ENCODE measurements around the gene RAB1B. TPM values are rescaled to one million over a fixed set of nuclear protein-coding genes. Genes with fewer than 3 reads are reported as not detected.
"Not testable (repeated sequence)": the region's sequence is repeated elsewhere in the genome, so short reads cannot be mapped to it uniquely, and the experiment has no call there.

Gene RAB1B
- total RNA-seq, 1 experiment from 2014 or later = 148 TPM

- Histone ChIP-seq H3K27me3 (ENCODE audit: insufficient read depth, low read length) (no peaks in the 10 kb centered on the region), H3K36me3 (ENCODE audit: control insufficient read depth in 1 of 2, insufficient read depth in 2 of 2, low read length in 2 of 2) (peaks cover 16 to 18% of the 10 kb centered on the region in 2 experiments; a peak in 3 of 4 replicates), H3K9ac (ENCODE audit: low read length) (no peak overlapping the region), H3K9me2 (ENCODE audit: insufficient read depth) (no peaks in the 10 kb centered on the region), H3K9me3 (ENCODE audit: control insufficient read depth in 1 of 2, insufficient read depth in 1 of 2, low read depth in 1 of 2, low read length in 2 of 2) (no peaks in the 10 kb centered on the region), H3K4me1 (ENCODE audit: control insufficient read depth in 1 of 2, insufficient read depth in 2 of 2, low read length in 2 of 2) (peaks cover 0 to 7% of the 10 kb centered on the region in 2 experiments; a peak in 2 of 4 replicates), H3K79me2 (ENCODE audit: insufficient read depth, low read length) (peaks cover 7% of the 10 kb centered on the region; the same call in 1 of the 2 replicates), H3K4me3 (replicated peaks in 1 of 2; ENCODE audit: low read depth in 1 of 2, low read length in 2 of 2) (no peak overlapping the region), H3K4me2 (ENCODE audit: low read length) (no peak overlapping the region), H3K27ac (ENCODE audit: low read depth, low read length) (no peak overlapping the region), H2AFZ (ENCODE audit: low read depth, low read length, poor library complexity, severe bottlenecking) (no peak overlapping the region), H4K20me1 (ENCODE audit: insufficient read depth) (no peaks in the 10 kb centered on the region)
- DNase-seq (ENCODE audit: low read depth, low spot score) (no peak), ATAC-seq (no peak)
- RAD21 ChIA-PET (ENCODE audit: low non-redundant PET in 1 of 2, low total read pairs in 2 of 2, uncharacterized antibody in 2 of 2, unreplicated experiment in 2 of 2) = no interaction called here
- TF ChIP-seq REST (IDR thresholded peaks at IDR 0.05; ENCODE audit: low read depth) = no peak
- CTCF ChIA-PET = no interaction called here
- POLR2A ChIA-PET = no interaction called here
- intact Hi-C loops (cut with micrococcal nuclease) = no loop called here
- BruUV-seq (replicated peaks) = no TSS peak
These were observed 7.7 kb downstream of the RAB1B start for GRCh38 chr11:66275984-66276612.

- H4K20me1 ChIP-seq (ENCODE audit: insufficient read depth); intact Hi-C loops (cut with micrococcal nuclease); RAD21 ChIA-PET (ENCODE audit: low non-redundant PET in 1 of 2, low total read pairs in 2 of 2, uncharacterized antibody in 2 of 2, unreplicated experiment in 2 of 2): not testable (repeated sequence)
These were observed 8.2 kb downstream of the RAB1B start for GRCh38 chr11:66276619-66277018.

GRCh38 chr11:66277064-66277463 is 8.6 kb downstream of the RAB1B start:
- H3K27ac ChIP-seq (ENCODE audit: low read depth, low read length); H4K20me1 ChIP-seq (ENCODE audit: insufficient read depth); ATAC-seq; DNase-seq (ENCODE audit: low read depth, low spot score); BruUV-seq (replicated peaks); H3K4me3 ChIP-seq (replicated peaks in 1 of 2; ENCODE audit: low read depth in 1 of 2, low read length in 2 of 2); H3K9ac ChIP-seq (ENCODE audit: low read length); RAD21 ChIA-PET (ENCODE audit: low non-redundant PET in 1 of 2, low total read pairs in 2 of 2, uncharacterized antibody in 2 of 2, unreplicated experiment in 2 of 2); H3K27me3 ChIP-seq (ENCODE audit: insufficient read depth, low read length); intact Hi-C loops (cut with micrococcal nuclease); CTCF ChIA-PET; H2AFZ ChIP-seq (ENCODE audit: low read depth, low read length, poor library complexity, severe bottlenecking); H3K9me2 ChIP-seq (ENCODE audit: insufficient read depth); H3K4me2 ChIP-seq (ENCODE audit: low read length); H3K79me2 ChIP-seq (ENCODE audit: insufficient read depth, low read length); H3K9me3 ChIP-seq (ENCODE audit: control insufficient read depth in 1 of 2, insufficient read depth in 1 of 2, low read depth in 1 of 2, low read length in 2 of 2): not testable (repeated sequence)
- Histone ChIP-seq H3K4me1 (ENCODE audit: control insufficient read depth in 1 of 2, insufficient read depth in 2 of 2, low read length in 2 of 2) (peaks cover 0 to 16% of the 10 kb centered on the region in 2 experiments; a peak in 2 of 4 replicates), H3K36me3 (ENCODE audit: control insufficient read depth in 1 of 2, insufficient read depth in 2 of 2, low read length in 2 of 2) (peaks cover 13 to 15% of the 10 kb centered on the region in 2 experiments; a peak in 3 of 4 replicates)
- POLR2A ChIA-PET = interaction anchor here (0.9 kb wide), 1 partner anchor 12 kb away, joined by 3 read pairs; the partner anchor contains the start of gene YIF1A

More at GRCh38 chr11:66276619-66277018, 8.2 kb downstream of the RAB1B start:
- BruUV-seq (replicated peaks); H3K79me2 ChIP-seq (ENCODE audit: insufficient read depth, low read length); H3K9me2 ChIP-seq (ENCODE audit: insufficient read depth); H3K9me3 ChIP-seq (ENCODE audit: control insufficient read depth in 1 of 2, insufficient read depth in 1 of 2, low read depth in 1 of 2, low read length in 2 of 2); H2AFZ ChIP-seq (ENCODE audit: low read depth, low read length, poor library complexity, severe bottlenecking); CTCF ChIA-PET; ATAC-seq; H3K9ac ChIP-seq (ENCODE audit: low read length); H3K27ac ChIP-seq (ENCODE audit: low read depth, low read length); H3K27me3 ChIP-seq (ENCODE audit: insufficient read depth, low read length); H3K4me2 ChIP-seq (ENCODE audit: low read length); DNase-seq (ENCODE audit: low read depth, low spot score); H3K4me3 ChIP-seq (replicated peaks in 1 of 2; ENCODE audit: low read depth in 1 of 2, low read length in 2 of 2); POLR2A ChIA-PET: not testable (repeated sequence)
- peaks cover 16 to 18% of the 10 kb centered on the region in 2 experiments; a peak in 3 of 4 replicates for H3K36me3 ChIP-seq (ENCODE audit: control insufficient read depth in 1 of 2, insufficient read depth in 2 of 2, low read length in 2 of 2)
- H3K4me1 ChIP-seq (ENCODE audit: control insufficient read depth in 1 of 2, insufficient read depth in 2 of 2, low read length in 2 of 2) = peaks cover 0 to 12% of the 10 kb centered on the region in 2 experiments; a peak in 2 of 4 replicates
